Spleen (tissue), 7 donors: ENCODE data around the gene FAF1.

ENCODE experiments used
- POLR2A ChIP-seq, 3 donors: fragments of 450-650 bp; IDR thresholded peaks; one replicate each; pipeline ENCODE4 v1.5.1; 2017; ENCODE audit warnings: antibody characterized with exemption in 3 of 3, mild to moderate bottlenecking in 1 of 3
- POLR2AphosphoS5 ChIP-seq, 3 donors: sonication (generic); formaldehyde crosslinking; IDR thresholded peaks; one replicate each; pipeline ENCODE4 v1.5.1; 2017; ENCODE audit warnings: antibody characterized with exemption in 3 of 3
- TF ChIP-seq, protein P1 (sequence below), 11 experiments: fragments of 200-600 bp in 7 of 11; fragments of 450-650 bp in 4 of 11; sonication (generic) in 4 of 11; IDR thresholded peaks in 8 of 11; conservative IDR thresholded peaks in 3 of 11; 1 replicate in 7 of 11; 2 replicates in 4 of 11; pipeline versions ENCODE4 v1.4.0 to v1.8.0; 2016 to 2021; ENCODE audit warnings: antibody characterized with exemption in 11 of 11, inconsistent platforms in 4 of 11, mild to moderate bottlenecking in 1 of 11
- donor health status: DM: no; HTN: no; CAD: no; lungs with moderate emphysema.
- donor health status: DM: no; HTN: no; CAD: no.
- donor health status: DM: no; HTN: no; CAD: no.

GRCh38 chr1:50615036-50615750 lies 344.9 kb downstream of the FAF1 start:
- TF ChIP-seq, protein P1, sequence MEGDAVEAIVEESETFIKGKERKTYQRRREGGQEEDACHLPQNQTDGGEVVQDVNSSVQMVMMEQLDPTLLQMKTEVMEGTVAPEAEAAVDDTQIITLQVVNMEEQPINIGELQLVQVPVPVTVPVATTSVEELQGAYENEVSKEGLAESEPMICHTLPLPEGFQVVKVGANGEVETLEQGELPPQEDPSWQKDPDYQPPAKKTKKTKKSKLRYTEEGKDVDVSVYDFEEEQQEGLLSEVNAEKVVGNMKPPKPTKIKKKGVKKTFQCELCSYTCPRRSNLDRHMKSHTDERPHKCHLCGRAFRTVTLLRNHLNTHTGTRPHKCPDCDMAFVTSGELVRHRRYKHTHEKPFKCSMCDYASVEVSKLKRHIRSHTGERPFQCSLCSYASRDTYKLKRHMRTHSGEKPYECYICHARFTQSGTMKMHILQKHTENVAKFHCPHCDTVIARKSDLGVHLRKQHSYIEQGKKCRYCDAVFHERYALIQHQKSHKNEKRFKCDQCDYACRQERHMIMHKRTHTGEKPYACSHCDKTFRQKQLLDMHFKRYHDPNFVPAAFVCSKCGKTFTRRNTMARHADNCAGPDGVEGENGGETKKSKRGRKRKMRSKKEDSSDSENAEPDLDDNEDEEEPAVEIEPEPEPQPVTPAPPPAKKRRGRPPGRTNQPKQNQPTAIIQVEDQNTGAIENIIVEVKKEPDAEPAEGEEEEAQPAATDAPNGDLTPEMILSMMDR (IDR thresholded peaks at IDR 0.05 in 8 of 11, conservative IDR thresholded peaks at IDR 0.05 in 3 of 11) = no peak
- TF ChIP-seq POLR2A (IDR thresholded peaks at IDR 0.05) (no peak), POLR2AphosphoS5 (IDR thresholded peaks at IDR 0.05) (no peak)
